ENCODE results near the gene METTL6.
"Not testable (repeated sequence)": the region's sequence is repeated elsewhere in the genome, so short reads cannot be mapped to it uniquely, and the experiment has no call there.

Gene METTL6

GRCh38 chr3:15404767-15405166 lies 22.6 kb downstream of the METTL6 start:
- no peak for DNase-seq (ENCODE audit: low read depth in 3 of 3)

- no peak for DNase-seq (ENCODE audit: low read depth in 3 of 3)
These were observed 23.4 kb downstream of the METTL6 start for GRCh38 chr3:15403965-15404364.

GRCh38 chr3:15403495-15403894 lies 23.8 kb downstream of the METTL6 start:
- DNase-seq (ENCODE audit: low read depth in 3 of 3) = no peak

- DNase-seq (ENCODE audit: low read depth in 3 of 3) = no peak
These were observed 25.4 kb downstream of the METTL6 start for GRCh38 chr3:15401936-15402335.

GRCh38 chr3:15399970-15400369 lies 27.4 kb downstream of the METTL6 start:
- DNase-seq (ENCODE audit: low read depth in 3 of 3) = no peak

GRCh38 chr3:15398731-15399133 lies 28.6 kb downstream of the METTL6 start:
- not testable (repeated sequence) for DNase-seq (ENCODE audit: low read depth in 3 of 3)

GRCh38 chr3:15393252-15393651 lies 34.1 kb downstream of the METTL6 start:
- DNase-seq (ENCODE audit: low read depth in 3 of 3) = not testable (repeated sequence)

- no peak for DNase-seq (ENCODE audit: low read depth in 3 of 3)
These were observed 36.3 kb downstream of the METTL6 start for GRCh38 chr3:15391007-15391406.

GRCh38 chr3:15390460-15390859 lies 36.9 kb downstream of the METTL6 start:
- no peak for DNase-seq (ENCODE audit: low read depth in 3 of 3)

- not testable (repeated sequence) for DNase-seq (ENCODE audit: low read depth in 3 of 3)
These were observed 39.0 kb downstream of the METTL6 start for GRCh38 chr3:15388335-15388734.

- DNase-seq (ENCODE audit: low read depth in 3 of 3) = no peak
These were observed 39.6 kb downstream of the METTL6 start for GRCh38 chr3:15387735-15388134.

GRCh38 chr3:15387171-15387581 lies 40.2 kb downstream of the METTL6 start:
- no peak for DNase-seq (ENCODE audit: low read depth in 3 of 3)

- DNase-seq (ENCODE audit: low read depth in 3 of 3) = not testable (repeated sequence)
These were observed 40.7 kb downstream of the METTL6 start for GRCh38 chr3:15386654-15386955.

GRCh38 chr3:15385901-15386653 lies 41.3 kb downstream of the METTL6 start:
- DNase-seq (ENCODE audit: low read depth in 3 of 3) = no peak

- not testable (repeated sequence) for DNase-seq (ENCODE audit: low read depth in 3 of 3)
These were observed 42.1 kb downstream of the METTL6 start for GRCh38 chr3:15385238-15385695.

- DNase-seq (ENCODE audit: low read depth in 3 of 3) = no peak
These were observed 42.7 kb downstream of the METTL6 start for GRCh38 chr3:15384510-15385237.

GRCh38 chr3:15382405-15382923 lies 44.9 kb downstream of the METTL6 start:
- DNase-seq (ENCODE audit: low read depth in 3 of 3) = no peak

- no peak for DNase-seq (ENCODE audit: low read depth in 3 of 3)
These were observed 46.1 kb downstream of the METTL6 start for GRCh38 chr3:15380980-15381890.

- DNase-seq (ENCODE audit: low read depth in 3 of 3) = peak; percentile 68 to 90 (median 86)
These were observed 49.2 kb downstream of the METTL6 start for GRCh38 chr3:15377961-15378791.

GRCh38 chr3:15375461-15376000 lies 51.8 kb downstream of the METTL6 start:
- DNase-seq (ENCODE audit: low read depth in 3 of 3) = no peak

- DNase-seq (ENCODE audit: low read depth in 3 of 3) = no peak
These were observed 54.4 kb downstream of the METTL6 start for GRCh38 chr3:15372918-15373317.

All from stimulated activated CD4-positive, alpha-beta T cell treated with anti-CD3 and anti-CD28 coated beads, TNF-alpha, amount 100 ng/mL, for 4 hours (primary cell).